GM19455 (cell line): Measurements from ENCODE around the gene RFX4.
"Not testable (repeated sequence)": the region's sequence is repeated elsewhere in the genome, so short reads cannot be mapped to it uniquely, and the experiment has no call there.

ENCODE experiments used
- ATAC-seq: cut with Tn5 transposase; IDR thresholded peaks from one replicate; pipeline ENCODE4 v1.9.1; 2021; ENCODE audit not compliant: unreplicated experiment

The RFX4 gene

GRCh38 chr12:106685381-106685780 is 102.6 kb downstream of the RFX4 start:
- ATAC-seq = no peak

- no peak for ATAC-seq
Measured at GRCh38 chr12:106687672-106688071, 104.9 kb downstream of the RFX4 start.

GRCh38 chr12:106690569-106691305 is 107.9 kb downstream of the RFX4 start:
- no peak for ATAC-seq

- ATAC-seq = not testable (repeated sequence)
Measured at GRCh38 chr12:106692033-106692432, 109.2 kb downstream of the RFX4 start.

DNA sequence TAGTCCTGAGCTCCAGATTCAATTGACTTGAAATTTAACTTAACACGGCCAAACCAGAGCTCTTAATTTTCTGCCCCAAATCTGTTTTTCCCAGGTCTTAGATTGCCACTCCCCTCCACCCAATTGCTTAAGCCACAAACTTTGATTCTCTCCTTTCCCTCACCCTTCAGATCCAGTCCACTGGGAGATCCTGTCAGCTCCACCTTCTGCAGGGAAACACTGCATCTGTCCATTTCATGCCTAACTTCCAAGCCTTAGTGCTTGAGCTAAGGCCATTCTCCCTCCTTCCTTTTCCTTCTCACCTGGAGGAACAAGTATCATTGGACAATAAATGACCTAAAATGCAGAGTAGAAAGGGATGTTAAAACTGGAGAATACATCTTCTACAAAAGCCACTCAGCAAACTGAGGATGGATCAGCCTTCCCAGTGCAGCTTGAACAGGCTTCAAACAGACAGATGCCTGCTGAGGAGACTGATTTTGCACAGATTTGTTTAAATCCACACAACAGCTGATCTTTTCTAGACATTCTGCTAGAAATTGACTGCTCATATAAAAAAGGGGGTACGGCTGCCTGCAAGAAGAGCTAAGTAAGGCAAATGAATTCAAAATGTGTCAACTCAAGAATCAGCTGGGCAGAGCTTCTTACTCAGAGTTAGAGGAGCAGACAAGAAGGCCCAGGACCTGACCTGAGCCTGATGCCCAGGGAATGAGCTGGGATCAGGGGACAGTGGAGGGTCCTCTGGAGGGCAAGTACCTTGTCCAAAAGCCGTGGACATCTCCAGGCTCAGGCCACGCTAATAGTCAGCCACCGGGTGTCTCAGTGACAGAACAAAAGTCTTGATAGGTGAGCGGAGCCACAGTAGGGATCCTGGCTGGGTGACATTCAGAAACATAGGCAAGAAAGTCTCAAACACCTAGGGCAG is 110.4 kb downstream of the RFX4 start:
- ATAC-seq = no peak

GRCh38 chr12:106696071-106696470 is 113.3 kb downstream of the RFX4 start:
- no peak for ATAC-seq

DNA sequence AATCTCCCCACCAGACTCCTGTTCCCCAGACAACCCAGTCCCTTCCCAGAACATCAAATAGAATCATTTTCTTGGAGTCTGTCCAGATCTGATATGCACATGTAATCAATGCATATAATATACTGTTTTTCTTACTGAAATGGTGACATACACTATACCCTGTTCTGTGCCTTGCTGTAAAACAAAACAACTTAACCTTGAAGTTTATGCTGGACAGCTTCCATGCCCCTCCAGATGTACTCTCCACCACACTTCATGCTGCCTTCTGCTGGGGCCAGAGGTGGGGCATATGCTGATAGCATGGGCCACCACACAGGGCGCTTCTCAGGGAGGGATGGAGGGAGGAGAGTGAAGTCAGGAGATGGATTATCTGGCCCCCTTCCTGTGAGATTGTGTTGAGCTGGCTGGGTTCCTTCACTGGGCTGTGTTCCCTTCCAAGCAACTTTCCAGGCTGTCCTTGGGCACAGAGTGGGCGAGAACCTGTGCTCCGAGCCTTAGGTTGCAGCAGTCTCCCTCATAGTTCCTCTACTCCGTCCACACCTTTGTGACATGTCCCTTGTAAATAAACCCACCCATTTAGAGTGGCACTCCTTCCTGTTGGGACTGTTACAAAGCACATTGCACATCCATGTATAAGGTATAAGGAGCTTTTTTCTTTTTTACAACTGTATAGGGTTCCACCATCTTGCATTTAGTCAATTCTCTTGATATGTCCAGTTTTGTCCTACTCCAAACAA is 114.0 kb downstream of the RFX4 start:
- ATAC-seq = no peak

DNA sequence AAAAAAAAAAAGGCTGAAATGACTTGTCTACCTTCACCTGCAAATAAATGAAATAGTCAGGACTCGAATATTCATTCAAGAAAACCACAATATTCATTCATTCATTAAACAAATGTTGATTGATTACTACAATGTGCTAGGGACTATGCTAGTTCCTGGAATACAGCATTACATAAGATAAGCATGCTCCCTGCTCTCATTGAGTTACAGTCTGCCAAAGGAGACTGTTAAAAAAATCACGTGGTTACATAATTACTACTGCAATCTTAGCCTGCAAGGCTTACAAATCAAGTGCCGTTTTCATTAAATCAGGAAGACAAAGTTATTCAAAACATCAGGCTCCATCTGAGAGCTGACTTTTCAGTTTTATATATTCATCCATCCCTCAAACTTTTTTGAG is 121.3 kb downstream of the RFX4 start:
- ATAC-seq = no peak

DNA sequence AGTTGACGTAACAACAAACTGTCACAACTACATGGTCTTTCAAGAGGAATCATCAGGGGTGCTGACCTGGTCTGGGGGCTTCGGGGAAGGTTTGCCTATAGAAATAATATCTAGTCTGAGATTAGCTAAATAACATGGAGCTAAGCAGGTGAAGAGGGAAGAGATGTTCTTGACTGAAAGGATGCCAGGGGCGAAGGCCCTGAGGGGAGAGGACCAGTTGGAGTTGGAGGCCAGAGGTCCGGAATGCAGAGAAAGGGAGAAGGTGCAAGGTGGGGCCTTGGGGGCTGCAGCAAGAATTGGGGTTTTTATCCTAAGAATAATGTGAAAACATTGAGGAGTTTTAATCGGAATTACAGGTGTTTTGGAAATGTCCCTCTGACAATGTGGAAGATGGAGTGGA is 123.2 kb downstream of the RFX4 start:
- ATAC-seq = no peak

GRCh38 chr12:106709068-106709511 is 126.3 kb downstream of the RFX4 start:
- ATAC-seq = no peak

DNA sequence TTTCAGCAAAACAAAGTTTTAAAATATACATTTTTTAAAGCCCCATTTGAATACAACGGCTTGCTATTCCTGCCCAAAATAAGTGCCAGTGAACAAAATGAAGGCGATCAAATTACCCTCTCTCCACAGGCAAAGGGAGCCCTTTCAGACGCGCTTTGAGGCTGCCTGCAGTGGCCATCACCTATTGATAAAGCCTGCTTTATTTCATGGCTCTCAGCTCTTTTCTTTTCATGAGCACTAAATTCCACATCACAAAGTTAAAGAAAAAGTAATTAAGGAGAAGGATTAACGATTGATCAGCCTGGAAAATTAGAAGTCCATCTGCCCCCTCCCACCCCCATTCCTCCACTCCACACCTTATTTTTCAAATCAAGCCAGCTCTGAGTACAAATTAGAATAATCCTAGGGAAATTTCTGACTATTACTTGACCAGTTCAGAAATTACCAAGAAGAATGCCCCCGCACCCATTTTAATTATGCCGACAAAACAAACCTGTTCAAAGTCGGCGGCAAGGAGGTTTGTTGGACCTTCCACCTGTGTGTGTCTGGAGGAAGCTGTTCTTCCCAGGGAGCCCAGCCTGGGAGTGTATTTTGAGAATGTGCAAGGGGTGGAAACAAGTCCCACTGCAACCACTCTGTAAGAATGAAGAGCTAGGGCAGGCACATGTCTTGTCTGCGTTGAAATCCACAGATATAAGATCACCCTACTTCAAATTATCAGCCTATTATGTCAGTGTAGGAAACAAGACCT is 127.5 kb downstream of the RFX4 start:
- no peak for ATAC-seq

- ATAC-seq = no peak
Measured at GRCh38 chr12:106711316-106711715, 128.5 kb downstream of the RFX4 start.

- ATAC-seq = no peak
Measured at GRCh38 chr12:106712768-106713167, 130.0 kb downstream of the RFX4 start.

GRCh38 chr12:106714926-106715325 is 132.1 kb downstream of the RFX4 start:
- ATAC-seq = no peak

DNA sequence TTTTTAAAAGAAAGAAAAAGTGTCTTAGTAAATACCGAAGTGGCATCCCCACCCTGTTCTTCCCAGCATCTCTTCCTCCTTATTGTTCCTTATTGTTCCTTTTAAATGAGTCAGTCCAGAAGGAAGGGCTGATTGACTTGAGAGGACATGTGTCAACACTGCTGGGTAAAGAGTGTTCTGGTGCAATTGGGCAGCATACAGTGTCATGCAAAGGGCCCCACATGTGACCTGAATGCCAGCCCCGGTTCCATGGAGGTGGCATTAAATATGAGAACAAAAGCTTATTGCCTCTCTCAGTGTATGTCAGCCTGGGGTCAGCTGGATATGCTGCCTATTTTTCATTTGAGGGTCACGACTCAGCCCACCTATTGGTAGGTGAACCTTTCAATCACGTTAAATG is 132.8 kb downstream of the RFX4 start:
- ATAC-seq = no peak

DNA sequence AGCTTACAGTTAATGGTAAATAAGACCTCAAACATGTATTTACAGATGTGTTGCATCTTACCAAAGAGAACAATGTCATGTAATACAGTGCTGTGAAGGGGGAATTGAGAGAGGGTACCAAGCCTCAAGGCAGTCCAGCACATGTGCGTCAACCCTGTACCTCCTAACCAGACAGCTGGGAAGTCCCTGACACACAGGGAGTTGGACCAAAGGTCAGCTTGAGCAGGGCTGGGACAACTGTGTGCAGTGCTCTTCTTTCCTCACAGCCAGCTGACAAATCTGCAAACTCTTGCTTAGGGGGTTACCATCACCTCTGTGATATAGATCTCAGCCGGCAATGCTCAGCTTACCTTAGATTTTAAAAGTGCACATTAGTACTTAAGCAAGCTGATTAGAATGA is 134.9 kb downstream of the RFX4 start:
- ATAC-seq = no peak

DNA sequence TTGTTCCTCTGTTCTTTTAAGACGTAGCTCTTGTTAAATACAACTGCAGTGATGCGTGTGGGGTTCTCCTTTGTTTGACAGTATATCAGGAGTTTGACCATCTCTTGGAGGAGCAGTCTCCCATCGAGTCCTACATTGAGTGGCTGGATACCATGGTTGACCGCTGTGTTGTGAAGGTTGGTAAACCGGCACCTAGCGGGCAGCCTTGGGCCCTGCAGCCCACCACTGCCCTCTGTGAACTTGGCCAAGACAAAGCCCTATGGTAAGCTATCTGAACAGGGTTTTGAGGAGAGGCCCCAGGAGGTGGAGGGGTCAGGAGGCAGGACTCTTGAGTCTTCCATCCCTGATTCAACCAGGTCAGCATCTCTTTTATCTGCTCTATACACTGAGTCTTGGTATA is 137.1 kb downstream of the RFX4 start:
- ATAC-seq = no peak

DNA sequence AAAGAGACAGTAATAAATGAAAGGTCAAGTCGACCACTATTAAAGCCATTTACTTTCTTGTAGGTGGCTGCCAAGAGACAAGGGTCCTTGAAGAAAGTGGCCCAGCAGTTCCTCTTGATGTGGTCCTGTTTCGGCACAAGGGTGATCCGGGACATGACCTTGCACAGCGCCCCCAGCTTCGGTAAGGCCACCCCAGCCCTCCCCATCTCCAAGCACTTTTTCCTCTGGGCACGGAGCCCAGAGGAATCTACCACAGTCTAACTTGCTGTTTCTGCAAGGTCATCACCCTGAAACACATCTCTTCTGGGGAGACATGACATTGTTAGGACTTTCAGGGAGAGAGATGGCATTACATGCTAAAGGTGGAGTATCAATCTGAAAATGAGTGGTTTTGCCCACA is 137.9 kb downstream of the RFX4 start:
- ATAC-seq = no peak

- no peak for ATAC-seq
Measured at GRCh38 chr12:106721915-106722314, 139.1 kb downstream of the RFX4 start.

GRCh38 chr12:106722837-106723236 is 140.0 kb downstream of the RFX4 start:
- no peak for ATAC-seq

GRCh38 chr12:106723416-106723815 is 140.6 kb downstream of the RFX4 start:
- ATAC-seq = no peak
